Adrenal gland (tissue), 12 donors: ENCODE results near the gene RIBC2. TPM values are rescaled to one million over a fixed set of nuclear protein-coding genes. Genes with fewer than 3 reads are reported as not detected.

Experiments
- DNase-seq, 7 donors: peaks; one replicate each; pipeline ENCODE4 v3.0.0-alpha.2; 2019 to 2020
- H3K27ac ChIP-seq, 5 donors: fragments of 200-600 bp; sonication (generic) in 4 of 5; 1 replicate in 3 of 5; 2 replicates in 2 of 5; pipeline versions ENCODE4 v1.5.1 to v1.8.0; 2016 to 2020; ENCODE audit warnings: mild to moderate bottlenecking in 1 of 5
- H3K27me3 ChIP-seq: fragments of 200-600 bp; 2 replicates; pipeline ENCODE4 v1.8.0; 2021
- H3K36me3 ChIP-seq, 2 donors: fragments of 200-600 bp; replicated peaks in 1 of 2; 1 replicate in 1 of 2; 2 replicates in 1 of 2; pipeline versions ENCODE4 v1.5.1 to v1.8.0; 2018 to 2022
- H3K4me1 ChIP-seq, 2 donors: fragments of 200-600 bp; replicated peaks in 1 of 2; 1 replicate in 1 of 2; 2 replicates in 1 of 2; pipeline versions ENCODE4 v1.5.1 to v1.8.0; 2018 to 2021
- H3K4me3 ChIP-seq, 4 donors: fragments of 200-600 bp; sonication (generic) in 3 of 4; one replicate each; pipeline ENCODE4 v1.5.1; 2016 to 2018
- H3K9me3 ChIP-seq, 3 donors: fragments of 200-600 bp; sonication (generic) in 1 of 3; replicated peaks in 1 of 3; 1 replicate in 2 of 3; 2 replicates in 1 of 3; pipeline versions ENCODE4 v1.5.1 to v1.8.0; 2016 to 2021
- CTCF ChIP-seq, 6 experiments: fragments of 450-650 bp in 4 of 6; fragments of 200-600 bp in 2 of 6; sonication (generic) in 1 of 6; IDR thresholded peaks; 1 replicate in 5 of 6; 2 replicates in 1 of 6; pipeline versions ENCODE4 v1.5.1 to v1.8.0; 2016 to 2021; ENCODE audit warnings: antibody characterized with exemption in 6 of 6, mild to moderate bottlenecking in 2 of 6, moderate library complexity in 1 of 6
- POLR2A ChIP-seq, 2 donors: fragments of 450-650 bp; IDR thresholded peaks; one replicate each; pipeline ENCODE4 v1.6.1; 2017; ENCODE audit warnings: antibody characterized with exemption in 2 of 2, mild to moderate bottlenecking in 2 of 2, moderate library complexity in 1 of 2
- WGBS, 4 donors: extraction: QIAGEN DNeasy Blood & Tissue Kit in 2 of 4; methylation state at CpG; one replicate each; pipeline versions ENCODE4 v1.1.5 to v1.1.7; 2013 to 2017; 5-methylcytosine and 5-hydroxymethylcytosine counted together
- intact Hi-C, 2 donors: fragments of 100-400 bp; cut with DNase I; formaldehyde crosslinking; loops; one replicate each; pipeline versions ENCODE4 v1.14.1 to v1.15.0; 2022 to 2023
- polyA plus RNA-seq, 3 donors: library from polyadenylated mRNA; stranded (reverse); fragments of 200-250 nt in 2 of 3; fragments of 350-450 nt in 1 of 3; fragmentation: Illumina TruSeq in 1 of 3; extraction: RNeasy Lipid Tissue Mini Kit (QIAGEN cat#74804) in 1 of 3; gene quantifications; one replicate each; pipeline ENCODE4 v1.2.3, GENCODE V29; 2013 to 2014
- total RNA-seq, 9 donors: library from RNA; depleted of rRNA in 4 of 9; stranded (reverse); fragments of >200 nt in 4 of 9; fragments of 120-200 nt in 1 of 9; fragmentation: NEBNext Ultra II Directional in 1 of 9; extraction: Animal tissue kit (Norgen Biotek cat#: 25700) in 1 of 9; gene quantifications; one replicate each; pipeline versions ENCODE4 v1.1.0 to v1.2.4, GENCODE V29; 2013 to 2023
- donor health status: healthy with polysubstance abuse.
- donor health status: Bipolar disorder and iron deficiency.
- donor health status: DM: yes; HTN: yes; CAD: no.
- donor health status: DM: no; HTN: no; CAD: no.
- donor health status: DM: no; HTN: no; CAD: no.
- donor health status: DM: yes; HTN: yes; CAD: no.

Gene RIBC2
- total and polyA plus RNA-seq, 12 donors: 0.14 to 1.3 (median 0.33) TPM; not detected in 2

DNA sequence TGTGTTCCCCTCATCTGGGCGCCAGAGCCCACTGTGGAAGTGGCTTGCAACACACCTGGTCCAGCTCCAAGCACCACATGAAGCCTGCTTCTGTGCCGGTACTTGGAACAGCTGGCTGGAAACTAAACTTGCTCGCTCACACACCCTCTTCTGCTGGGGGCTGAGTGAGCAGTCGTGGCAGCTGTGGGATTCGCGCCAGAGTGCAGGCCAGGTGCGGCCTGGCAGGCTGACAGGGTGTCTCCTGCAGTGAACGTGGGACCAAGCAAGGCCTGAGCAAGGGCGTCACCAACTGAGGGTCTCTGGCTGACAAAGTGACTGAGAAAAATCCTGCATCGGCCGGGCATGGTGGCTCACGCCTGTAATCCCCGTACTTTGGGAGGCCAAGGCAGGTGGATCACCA is 15.3 kb upstream of the RIBC2 start:
- H3K4me3 ChIP-seq: no peak overlapping the region
- H3K4me1 ChIP-seq: no peaks in the 10 kb centered on the region
- DNase-seq: no peak
- H3K9me3 ChIP-seq: no peaks in the 10 kb centered on the region
- intact Hi-C loops: no loop called here
- no peak overlapping the region for H3K27ac ChIP-seq
- H3K27me3 ChIP-seq: no peaks in the 10 kb centered on the region
- TF ChIP-seq CTCF (IDR thresholded peaks at IDR 0.05) (no peak), POLR2A (IDR thresholded peaks at IDR 0.05) (no peak)
- WGBS, 4 donors: 74 to 96% (median 92%) methylated on average over 3 to 13 of the region's 13 CpGs
- H3K36me3 ChIP-seq: no peaks in the 10 kb centered on the region

- no peaks in the 10 kb centered on the region for H3K36me3 ChIP-seq
- DNase-seq: no peak
- intact Hi-C loops: no loop called here
Measured at GRCh38 chr22:45399712-45400445, 13.6 kb upstream of the RIBC2 start.

GRCh38 chr22:45402466-45402985 is 11.0 kb upstream of the RIBC2 start:
- WGBS, 4 donors: 73 to 82% (median 75%) methylated on average over 3 of the region's 3 CpGs

More at GRCh38 chr22:45399712-45400445, 13.6 kb upstream of the RIBC2 start:
- Histone ChIP-seq H3K9me3 (no peaks in the 10 kb centered on the region), H3K4me3 (no peak overlapping the region), H3K27me3 (no peaks in the 10 kb centered on the region), H3K27ac (no peak overlapping the region), H3K4me1 (no peaks in the 10 kb centered on the region)
- TF ChIP-seq CTCF (IDR thresholded peaks at IDR 0.05): no peak
- no peak for TF ChIP-seq POLR2A (IDR thresholded peaks at IDR 0.05)
- WGBS, 4 donors: 83 to 91% (median 89%) methylated on average over 5 of the region's 5 CpGs

DNA sequence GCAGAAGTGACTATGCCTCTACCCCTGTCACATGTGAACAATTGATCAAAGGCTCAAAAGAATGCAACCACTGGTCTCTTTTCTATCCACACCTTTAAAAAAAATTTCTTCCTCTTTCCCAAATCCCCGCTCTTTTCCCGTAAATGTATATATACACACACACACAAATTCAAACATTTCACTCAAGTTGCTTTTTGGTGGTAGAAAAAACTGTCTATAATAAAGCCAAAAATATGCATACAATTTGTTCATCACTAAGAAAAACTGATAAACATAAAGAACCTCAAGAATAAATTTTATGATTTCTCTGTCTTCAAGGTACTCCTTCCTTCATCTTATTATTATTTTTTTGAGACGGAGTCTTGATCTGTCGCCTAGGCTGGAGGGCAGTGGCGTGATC is 5.7 kb upstream of the RIBC2 start:
- intact Hi-C loops: no loop called here
- H3K27ac ChIP-seq: no peak overlapping the region
- H3K4me1 ChIP-seq: no peaks in the 10 kb centered on the region
- WGBS, 4 donors: 94 to 98% (median 95%) methylated on average over 5 of the region's 5 CpGs
- H3K4me3 ChIP-seq: no peak overlapping the region
- H3K27me3 ChIP-seq: peaks cover 1% of the 10 kb centered on the region
- TF ChIP-seq CTCF (IDR thresholded peaks at IDR 0.05) (no peak), POLR2A (IDR thresholded peaks at IDR 0.05) (no peak)
- H3K9me3 ChIP-seq: no peaks in the 10 kb centered on the region
- no peak for DNase-seq
- no peaks in the 10 kb centered on the region for H3K36me3 ChIP-seq

More at GRCh38 chr22:45402466-45402985, 11.0 kb upstream of the RIBC2 start:
- Histone ChIP-seq H3K27ac (no peak overlapping the region), H3K36me3 (no peaks in the 10 kb centered on the region), H3K9me3 (no peaks in the 10 kb centered on the region), H3K4me1 (no peaks in the 10 kb centered on the region), H3K27me3 (no peaks in the 10 kb centered on the region), H3K4me3 (no peak overlapping the region)
- TF ChIP-seq POLR2A (IDR thresholded peaks at IDR 0.05): no peak
- no peak for TF ChIP-seq CTCF (IDR thresholded peaks at IDR 0.05)
- intact Hi-C loops: no loop called here
- no peak for DNase-seq
